Measurements from ENCODE around the gene ZNF516.

Gene ZNF516

DNA sequence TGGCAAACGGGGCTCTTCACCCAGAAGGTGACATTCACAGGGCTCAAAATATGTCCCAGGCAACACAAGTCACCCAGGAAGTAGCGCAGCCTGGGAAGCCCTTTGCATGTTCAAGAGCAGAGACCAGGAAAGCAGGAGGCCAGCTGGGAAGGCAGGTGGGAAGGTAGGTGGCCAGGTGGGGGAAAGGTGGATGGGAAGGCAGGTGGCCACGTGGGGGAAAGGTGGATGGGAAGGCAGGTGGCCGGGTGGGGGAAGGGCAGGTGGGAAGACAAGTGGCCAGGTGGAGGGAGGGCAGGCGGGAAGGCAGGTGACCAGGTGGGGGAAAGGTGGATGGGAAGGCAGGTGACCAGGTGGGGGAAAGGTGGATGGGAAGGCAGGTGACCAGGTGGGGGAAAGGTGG, 102.7 kb downstream of the ZNF516 start:
- TF ChIP-seq NFIC (IDR thresholded peaks at IDR 0.05): no peak
- TF ChIP-seq EP300 (IDR thresholded peaks at IDR 0.05; ENCODE audit: borderline replicate concordance): no peak
- no peak for TF ChIP-seq ZBTB7A (IDR thresholded peaks at IDR 0.05; ENCODE audit: low read depth)
- TF ChIP-seq FOXM1 (IDR thresholded peaks at IDR 0.05; ENCODE audit: borderline replicate concordance, low read depth): no peak
- no peak for TF ChIP-seq EGR1 (IDR thresholded peaks at IDR 0.05)
- TF ChIP-seq YY1 (IDR thresholded peaks at IDR 0.05; ENCODE audit: low read depth): no peak

DNA sequence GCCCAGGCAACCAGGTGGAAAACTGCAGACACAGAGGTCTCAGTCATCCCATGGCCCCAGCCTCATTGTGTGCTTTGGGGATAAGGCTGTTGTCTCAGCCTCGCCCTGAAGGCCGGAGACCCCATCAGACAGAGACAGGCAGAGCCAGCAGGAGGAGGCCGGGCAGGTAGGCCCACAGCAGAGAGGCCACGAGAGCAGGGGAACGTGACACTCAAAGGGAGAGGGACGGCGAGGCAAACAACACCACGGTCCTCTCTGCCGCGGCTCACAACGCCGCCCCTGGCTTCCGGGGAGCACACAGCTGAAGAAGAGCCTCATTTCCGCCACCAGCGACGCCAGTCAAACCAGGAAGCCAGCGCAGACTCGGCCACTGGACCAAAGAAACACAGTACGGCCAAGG, 103.3 kb downstream of the ZNF516 start:
- TF ChIP-seq NFIC (IDR thresholded peaks at IDR 0.05) (no peak), REST (IDR thresholded peaks at IDR 0.05; ENCODE audit: low read depth) (no peak), EP300 (IDR thresholded peaks at IDR 0.05; ENCODE audit: borderline replicate concordance) (no peak), TEAD4 (IDR thresholded peaks at IDR 0.05) (no peak), RAD21 (IDR thresholded peaks at IDR 0.05; ENCODE audit: low read depth) (no peak)

DNA sequence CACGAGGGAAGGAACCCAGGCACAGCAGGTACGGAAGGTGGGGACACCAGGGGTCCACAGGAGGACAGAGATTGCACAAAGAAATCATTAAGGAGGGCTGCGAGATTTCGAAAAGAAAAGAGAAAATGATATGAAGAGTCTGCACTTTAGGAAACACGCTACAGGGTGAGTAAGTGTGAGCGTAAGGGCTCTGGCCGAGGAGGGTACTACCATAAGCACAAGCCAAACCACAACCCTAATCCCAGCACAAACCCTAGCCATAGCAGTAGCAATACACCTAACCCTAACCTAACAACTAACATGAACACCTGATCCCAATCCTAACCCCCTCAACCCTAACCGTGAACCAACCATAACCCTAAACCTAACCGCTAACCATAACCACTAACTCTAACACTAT, 104.0 kb downstream of the ZNF516 start:
- TF ChIP-seq EGR1 (IDR thresholded peaks at IDR 0.05): no peak
- TF ChIP-seq FOXM1 (IDR thresholded peaks at IDR 0.05; ENCODE audit: borderline replicate concordance, low read depth): no peak
- no peak for TF ChIP-seq TEAD4 (IDR thresholded peaks at IDR 0.05)
- TF ChIP-seq YY1 (IDR thresholded peaks at IDR 0.05; ENCODE audit: low read depth): no peak
- TF ChIP-seq TAF1 (IDR thresholded peaks at IDR 0.05; ENCODE audit: low read depth): no peak
- TF ChIP-seq TCF12 (IDR thresholded peaks at IDR 0.05; ENCODE audit: low read depth): no peak
- no peak for TF ChIP-seq MAX (IDR thresholded peaks at IDR 0.05)
- no peak for TF ChIP-seq USF1 (IDR thresholded peaks at IDR 0.05)
- TF ChIP-seq EP300 (IDR thresholded peaks at IDR 0.05; ENCODE audit: borderline replicate concordance): no peak
- TF ChIP-seq REST (IDR thresholded peaks at IDR 0.05; ENCODE audit: low read depth): no peak
- no peak for TF ChIP-seq ZBTB7A (IDR thresholded peaks at IDR 0.05; ENCODE audit: low read depth)
- TF ChIP-seq RAD21 (IDR thresholded peaks at IDR 0.05; ENCODE audit: low read depth): no peak
- no peak for TF ChIP-seq NFIC (IDR thresholded peaks at IDR 0.05)
- no peak for TF ChIP-seq CEBPB (IDR thresholded peaks at IDR 0.05)
- no peak for TF ChIP-seq CREB1 (IDR thresholded peaks at IDR 0.05; ENCODE audit: low read depth)

DNA sequence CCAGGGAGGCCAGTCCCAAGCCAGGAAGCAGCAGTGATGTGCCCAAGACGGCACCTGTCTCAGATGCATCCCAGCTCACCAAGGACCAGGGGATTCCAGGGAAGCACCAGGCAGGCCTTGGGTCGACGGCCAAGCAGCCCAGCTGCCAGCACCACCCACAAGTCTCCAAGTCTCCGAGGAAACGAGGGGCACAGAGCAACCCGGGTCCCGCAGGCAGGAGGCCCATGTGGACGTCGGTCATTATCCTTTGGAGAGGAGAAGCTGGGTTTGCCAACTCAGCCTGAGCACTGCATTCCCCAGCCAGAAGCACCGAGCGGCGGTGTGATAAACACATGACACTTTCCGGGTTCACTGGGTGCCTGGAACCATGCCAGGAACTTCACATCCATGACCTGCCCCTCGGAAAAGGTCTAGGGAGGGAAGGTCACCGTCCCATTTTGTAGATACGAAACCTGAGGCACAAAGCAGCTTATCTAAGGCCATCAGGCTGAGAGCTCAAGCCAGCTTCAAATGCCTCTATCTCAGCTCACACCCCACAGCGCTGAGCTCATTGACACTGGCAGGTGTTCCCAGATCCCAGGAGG, 104.5 kb downstream of the ZNF516 start:
- TF ChIP-seq USF1 (IDR thresholded peaks at IDR 0.05): no peak
- no peak for TF ChIP-seq MAX (IDR thresholded peaks at IDR 0.05)
- TF ChIP-seq TCF12 (IDR thresholded peaks at IDR 0.05; ENCODE audit: low read depth): no peak
- no peak for TF ChIP-seq EGR1 (IDR thresholded peaks at IDR 0.05)
- TF ChIP-seq TAF1 (IDR thresholded peaks at IDR 0.05; ENCODE audit: low read depth): no peak
- no peak for TF ChIP-seq RAD21 (IDR thresholded peaks at IDR 0.05; ENCODE audit: low read depth)
- no peak for TF ChIP-seq TEAD4 (IDR thresholded peaks at IDR 0.05)

- no peak for TF ChIP-seq USF1 (IDR thresholded peaks at IDR 0.05)
- no peak for TF ChIP-seq MAX (IDR thresholded peaks at IDR 0.05)
- TF ChIP-seq TEAD4 (IDR thresholded peaks at IDR 0.05): no peak
- TF ChIP-seq CEBPB (IDR thresholded peaks at IDR 0.05): no peak
- no peak for TF ChIP-seq ZBTB7A (IDR thresholded peaks at IDR 0.05; ENCODE audit: low read depth)
- TF ChIP-seq EP300 (IDR thresholded peaks at IDR 0.05; ENCODE audit: borderline replicate concordance): no peak
- TF ChIP-seq CREB1 (IDR thresholded peaks at IDR 0.05; ENCODE audit: low read depth): no peak
- TF ChIP-seq RAD21 (IDR thresholded peaks at IDR 0.05; ENCODE audit: low read depth): no peak
- no peak for TF ChIP-seq TAF1 (IDR thresholded peaks at IDR 0.05; ENCODE audit: low read depth)
- TF ChIP-seq REST (IDR thresholded peaks at IDR 0.05; ENCODE audit: low read depth): no peak
- no peak for TF ChIP-seq YY1 (IDR thresholded peaks at IDR 0.05; ENCODE audit: low read depth)
- no peak for TF ChIP-seq NFIC (IDR thresholded peaks at IDR 0.05)
- no peak for TF ChIP-seq EGR1 (IDR thresholded peaks at IDR 0.05)
- no peak for TF ChIP-seq FOXM1 (IDR thresholded peaks at IDR 0.05; ENCODE audit: borderline replicate concordance, low read depth)
- TF ChIP-seq TCF12 (IDR thresholded peaks at IDR 0.05; ENCODE audit: low read depth): no peak
Observed at GRCh38 chr18:76389716-76390115, 105.3 kb downstream of the ZNF516 start.
